ENCODE measurements around the gene DGKH. TPM values are rescaled to one million over a fixed set of nuclear protein-coding genes. Genes with fewer than 3 reads are reported as not detected.

The DGKH gene, protein sequence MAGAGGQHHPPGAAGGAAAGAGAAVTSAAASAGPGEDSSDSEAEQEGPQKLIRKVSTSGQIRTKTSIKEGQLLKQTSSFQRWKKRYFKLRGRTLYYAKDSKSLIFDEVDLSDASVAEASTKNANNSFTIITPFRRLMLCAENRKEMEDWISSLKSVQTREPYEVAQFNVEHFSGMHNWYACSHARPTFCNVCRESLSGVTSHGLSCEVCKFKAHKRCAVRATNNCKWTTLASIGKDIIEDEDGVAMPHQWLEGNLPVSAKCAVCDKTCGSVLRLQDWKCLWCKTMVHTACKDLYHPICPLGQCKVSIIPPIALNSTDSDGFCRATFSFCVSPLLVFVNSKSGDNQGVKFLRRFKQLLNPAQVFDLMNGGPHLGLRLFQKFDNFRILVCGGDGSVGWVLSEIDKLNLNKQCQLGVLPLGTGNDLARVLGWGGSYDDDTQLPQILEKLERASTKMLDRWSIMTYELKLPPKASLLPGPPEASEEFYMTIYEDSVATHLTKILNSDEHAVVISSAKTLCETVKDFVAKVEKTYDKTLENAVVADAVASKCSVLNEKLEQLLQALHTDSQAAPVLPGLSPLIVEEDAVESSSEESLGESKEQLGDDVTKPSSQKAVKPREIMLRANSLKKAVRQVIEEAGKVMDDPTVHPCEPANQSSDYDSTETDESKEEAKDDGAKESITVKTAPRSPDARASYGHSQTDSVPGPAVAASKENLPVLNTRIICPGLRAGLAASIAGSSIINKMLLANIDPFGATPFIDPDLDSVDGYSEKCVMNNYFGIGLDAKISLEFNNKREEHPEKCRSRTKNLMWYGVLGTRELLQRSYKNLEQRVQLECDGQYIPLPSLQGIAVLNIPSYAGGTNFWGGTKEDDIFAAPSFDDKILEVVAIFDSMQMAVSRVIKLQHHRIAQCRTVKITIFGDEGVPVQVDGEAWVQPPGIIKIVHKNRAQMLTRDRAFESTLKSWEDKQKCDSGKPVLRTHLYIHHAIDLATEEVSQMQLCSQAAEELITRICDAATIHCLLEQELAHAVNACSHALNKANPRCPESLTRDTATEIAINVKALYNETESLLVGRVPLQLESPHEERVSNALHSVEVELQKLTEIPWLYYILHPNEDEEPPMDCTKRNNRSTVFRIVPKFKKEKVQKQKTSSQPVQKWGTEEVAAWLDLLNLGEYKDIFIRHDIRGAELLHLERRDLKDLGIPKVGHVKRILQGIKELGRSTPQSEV
- total RNA-seq, result 16.7 and 37.2 TPM in 2 replicates

GRCh38 chr13:42048342-42048683, at the start of gene DGKH:
TSS of gene DGKH (plus strand) at chr13:42048648. CDS start at chr13:42048774, 126 bp downstream.

DNA sequence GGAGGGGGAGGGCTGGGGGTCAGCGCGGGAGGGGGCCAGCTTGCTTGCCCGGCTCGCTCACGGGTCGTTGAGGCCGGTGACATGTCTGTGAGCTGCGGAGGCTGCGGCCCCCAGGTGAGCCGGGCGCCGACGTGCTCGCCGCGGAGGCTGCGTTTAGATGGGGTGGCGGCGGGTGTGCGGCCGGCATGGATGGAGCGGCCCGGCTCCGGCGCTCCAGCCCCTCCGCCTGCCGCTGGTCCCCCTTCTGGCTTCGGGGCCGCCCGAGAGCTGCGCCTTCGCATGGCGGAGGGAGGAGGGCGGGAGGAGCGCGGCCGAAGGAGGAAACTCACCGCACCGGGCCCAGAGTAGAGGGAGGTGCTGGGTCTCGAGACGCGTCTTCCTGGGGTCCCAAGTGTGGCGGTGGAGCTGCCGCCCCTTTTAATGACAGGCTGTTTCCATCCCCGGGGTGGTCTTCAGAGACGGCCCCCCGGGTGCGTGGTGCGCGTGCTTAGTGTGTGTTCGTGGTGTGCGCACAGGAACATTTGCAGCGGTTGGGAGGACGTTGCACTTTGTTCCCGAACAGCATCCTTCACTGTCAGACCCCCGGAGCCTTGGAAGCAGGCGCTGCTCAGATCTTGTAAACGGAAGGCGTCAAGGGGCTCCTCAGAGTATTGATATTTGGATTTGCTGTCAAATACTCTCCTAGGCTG, 223.8 kb downstream of the DGKH start, which contains the start of gene AKAP11:
Gene AKAP11, plus strand, starts transcription at position 38 of the 689 bp plus-strand sequence. CDS start 14,197 bp downstream, outside the sequence.

Other genes starting within 250 kb of the DGKH start
- gene VWA8, start 87.5 kb upstream of the DGKH start, total RNA-seq, result 23.2 and 34.5 TPM in 2 replicates
- gene AKAP11, start 223.5 kb downstream of the DGKH start, total RNA-seq, result 23.2 and 43.1 TPM in 2 replicates